Natural killer cell (primary cell): ENCODE results near the gene EXTL1. TPM values are rescaled to one million over a fixed set of nuclear protein-coding genes. Genes with fewer than 3 reads are reported as not detected.

Experiments used
- ATAC-seq, 3 donors: fragments of 150-1000 bp in 2 of 3; fragments of 200-7000 bp in 1 of 3; cut with Tn5 transposase; 1 replicate in 1 of 3; 2 replicates in 2 of 3; pipeline ENCODE4 v1.10.0; 2021; ENCODE audit warnings: mild to moderate bottlenecking in 2 of 3, moderate library complexity in 2 of 3
- DNase-seq, 2 donors: peaks; one replicate each; pipeline versions ENCODE4 v3.0.0 to v3.0.0-alpha.2; 2013 to 2021; ENCODE audit warnings: mixed read lengths in 1 of 2
- H3K27ac ChIP-seq: one replicate; pipeline ENCODE4 v1.5.1; 2013; ENCODE audit warnings: mild to moderate bottlenecking, low read length
- H3K27me3 ChIP-seq: one replicate; pipeline ENCODE4 v1.6.1; 2013; ENCODE audit warnings: low read length; ENCODE audit not compliant: control insufficient read depth, insufficient read depth
- H3K36me3 ChIP-seq: one replicate; pipeline ENCODE4 v1.6.1; 2013; ENCODE audit warnings: low read length; ENCODE audit not compliant: control insufficient read depth, insufficient read depth
- H3K4me1 ChIP-seq: one replicate; pipeline ENCODE4 v1.6.1; 2013; ENCODE audit warnings: low read length; ENCODE audit not compliant: control insufficient read depth, insufficient read depth
- H3K4me3 ChIP-seq: one replicate; pipeline ENCODE4 v1.5.1; 2013; ENCODE audit warnings: low read length
- H3K9me3 ChIP-seq: one replicate; pipeline ENCODE4 v1.6.1; 2013; ENCODE audit warnings: low read length; ENCODE audit not compliant: control insufficient read depth, insufficient read depth
- H3K27ac Mint-ChIP-seq, 2 donors: one replicate each; pipeline ENCODE4 v1.8.0; 2022; ENCODE audit warnings: mild to moderate bottlenecking in 2 of 2, mixed read lengths in 2 of 2, moderate library complexity in 1 of 2
- H3K27me3 Mint-ChIP-seq, 2 donors: one replicate each; pipeline ENCODE4 v1.8.0; 2022; ENCODE audit warnings: low read depth in 2 of 2, mixed read lengths in 2 of 2
- H3K36me3 Mint-ChIP-seq: one replicate; pipeline ENCODE4 v1.8.0; 2022; ENCODE audit warnings: mixed read lengths
- H3K4me1 Mint-ChIP-seq, 2 donors: one replicate each; pipeline ENCODE4 v1.8.0; 2022; ENCODE audit warnings: mixed read lengths in 2 of 2
- H3K4me3 Mint-ChIP-seq: one replicate; pipeline ENCODE4 v1.8.0; 2022; ENCODE audit warnings: mild to moderate bottlenecking, moderate library complexity, mixed read lengths
- H3K9me3 Mint-ChIP-seq, 2 donors: one replicate each; pipeline ENCODE4 v1.8.0; 2022; ENCODE audit warnings: mixed read lengths in 2 of 2
- CTCF ChIP-seq: fragments of 200-600 bp; IDR thresholded peaks from one replicate; pipeline ENCODE4 v1.8.0; 2022; ENCODE audit warnings: antibody characterized with exemption
- WGBS: methylation state at CpG from one replicate; pipeline ENCODE4 v1.1.7; 2013; ENCODE audit warnings: missing lambda C conversion rate; ENCODE audit not compliant: insufficient coverage; 5-methylcytosine and 5-hydroxymethylcytosine counted together
- intact Hi-C: fragments of 100-400 bp; cut with micrococcal nuclease; formaldehyde crosslinking; loops from one replicate; pipeline ENCODE4 v1.14.2; 2022
- total RNA-seq, 4 donors: library from RNA; stranded (reverse); fragments of 120-200 nt in 1 of 4; gene quantifications; one replicate each; pipeline versions ENCODE4 v1.2.3 to v1.2.4, GENCODE V29; 2013 to 2022

Gene EXTL1
- total RNA-seq, 3 donors from 2014 or later (not counting 1 experiment from before 2014, with no cell fraction given): not detected

GRCh38 chr1:25977801-25978200 is 43.8 kb upstream of the EXTL1 start:
- WGBS: 72% methylated on average over 4 of the region's 5 CpGs
- Mint-ChIP-seq H3K36me3 (peaks cover 34% of the 10 kb centered on the region), H3K27me3 (no peaks in the 10 kb centered on the region), H3K4me1 (peaks cover 46 to 50% of the 10 kb centered on the region in 2 donors), H3K9me3 (no peaks in the 10 kb centered on the region), H3K27ac (peak overlapping the region; percentile 5 to 65), H3K4me3 (no peak overlapping the region)
- no peaks in the 10 kb centered on the region for H3K27me3 ChIP-seq
- ATAC-seq (peak in 1 of 3 donors; percentile 24), DNase-seq (no peak)
- intact Hi-C loops: no loop called here
- H3K27ac ChIP-seq: no peak overlapping the region
- no peak overlapping the region for H3K4me3 ChIP-seq
- H3K36me3 ChIP-seq: peaks cover 84% of the 10 kb centered on the region
- no peaks in the 10 kb centered on the region for H3K9me3 ChIP-seq
- TF ChIP-seq CTCF: no peak
- H3K4me1 ChIP-seq: no peaks in the 10 kb centered on the region

GRCh38 chr1:25978403-25978802 is 43.2 kb upstream of the EXTL1 start:
- H3K27ac Mint-ChIP-seq: peak overlapping the region; percentile 5 to 65
- TF ChIP-seq CTCF: no peak
- Histone ChIP-seq H3K4me3 (no peak overlapping the region), H3K4me1 (no peaks in the 10 kb centered on the region), H3K9me3 (no peaks in the 10 kb centered on the region), H3K27ac (no peak overlapping the region), H3K36me3 (peaks cover 84% of the 10 kb centered on the region), H3K27me3 (no peaks in the 10 kb centered on the region)
- 47% methylated on average over 2 of the region's 2 CpGs for WGBS
- no peak for ATAC-seq
- no peak for DNase-seq
- no peak overlapping the region for H3K4me3 Mint-ChIP-seq
- peaks cover 35% of the 10 kb centered on the region for H3K36me3 Mint-ChIP-seq
- intact Hi-C loops: no loop called here
- no peaks in the 10 kb centered on the region for H3K9me3 Mint-ChIP-seq
- no peaks in the 10 kb centered on the region for H3K27me3 Mint-ChIP-seq
- peaks cover 47 to 49% of the 10 kb centered on the region in 2 donors for H3K4me1 Mint-ChIP-seq

GRCh38 chr1:25979210-25979609 is 42.4 kb upstream of the EXTL1 start:
- no peak overlapping the region for H3K27ac ChIP-seq
- ATAC-seq (no peak), DNase-seq (no peak)
- intact Hi-C loops: no loop called here
- H3K4me1 ChIP-seq: no peaks in the 10 kb centered on the region
- no peaks in the 10 kb centered on the region for H3K9me3 ChIP-seq
- no peak for TF ChIP-seq CTCF
- Mint-ChIP-seq H3K27me3 (no peaks in the 10 kb centered on the region), H3K9me3 (no peaks in the 10 kb centered on the region), H3K4me1 (peaks cover 47 to 51% of the 10 kb centered on the region in 2 donors), H3K27ac (peak overlapping the region; percentile 5 to 65), H3K36me3 (peaks cover 35% of the 10 kb centered on the region), H3K4me3 (peak overlapping the region; percentile 17)
- no peaks in the 10 kb centered on the region for H3K27me3 ChIP-seq
- H3K4me3 ChIP-seq: no peak overlapping the region
- peaks cover 84% of the 10 kb centered on the region for H3K36me3 ChIP-seq
- 98% methylated on average over 7 of the region's 7 CpGs for WGBS

- intact Hi-C loops: no loop called here
- Mint-ChIP-seq H3K4me1 (peaks cover 66 to 73% of the 10 kb centered on the region in 2 donors), H3K36me3 (peaks cover 24% of the 10 kb centered on the region), H3K27me3 (no peaks in the 10 kb centered on the region), H3K4me3 (peak overlapping the region; percentile 66), H3K27ac (peak overlapping the region; percentile 66 to 87), H3K9me3 (no peaks in the 10 kb centered on the region)
- no CpG with 5 or more reads among the region's 1 CpG for WGBS
- Histone ChIP-seq H3K36me3 (peaks cover 62% of the 10 kb centered on the region), H3K4me3 (no peak overlapping the region), H3K27ac (no peak overlapping the region), H3K27me3 (no peaks in the 10 kb centered on the region), H3K9me3 (no peaks in the 10 kb centered on the region), H3K4me1 (peaks cover 35% of the 10 kb centered on the region)
- ATAC-seq: no peak
- TF ChIP-seq CTCF: no peak
- DNase-seq: no peak
Measured at GRCh38 chr1:25985171-25985570, 36.4 kb upstream of the EXTL1 start.
